Measurements from ENCODE around the gene CLHC1.
A peak's percentile ranks its signal among the peaks of the same experiment; 100 is the strongest.
"Not testable (repeated sequence)": the region's sequence is repeated elsewhere in the genome, so short reads cannot be mapped to it uniquely, and the experiment has no call there.

The CLHC1 gene

DNA sequence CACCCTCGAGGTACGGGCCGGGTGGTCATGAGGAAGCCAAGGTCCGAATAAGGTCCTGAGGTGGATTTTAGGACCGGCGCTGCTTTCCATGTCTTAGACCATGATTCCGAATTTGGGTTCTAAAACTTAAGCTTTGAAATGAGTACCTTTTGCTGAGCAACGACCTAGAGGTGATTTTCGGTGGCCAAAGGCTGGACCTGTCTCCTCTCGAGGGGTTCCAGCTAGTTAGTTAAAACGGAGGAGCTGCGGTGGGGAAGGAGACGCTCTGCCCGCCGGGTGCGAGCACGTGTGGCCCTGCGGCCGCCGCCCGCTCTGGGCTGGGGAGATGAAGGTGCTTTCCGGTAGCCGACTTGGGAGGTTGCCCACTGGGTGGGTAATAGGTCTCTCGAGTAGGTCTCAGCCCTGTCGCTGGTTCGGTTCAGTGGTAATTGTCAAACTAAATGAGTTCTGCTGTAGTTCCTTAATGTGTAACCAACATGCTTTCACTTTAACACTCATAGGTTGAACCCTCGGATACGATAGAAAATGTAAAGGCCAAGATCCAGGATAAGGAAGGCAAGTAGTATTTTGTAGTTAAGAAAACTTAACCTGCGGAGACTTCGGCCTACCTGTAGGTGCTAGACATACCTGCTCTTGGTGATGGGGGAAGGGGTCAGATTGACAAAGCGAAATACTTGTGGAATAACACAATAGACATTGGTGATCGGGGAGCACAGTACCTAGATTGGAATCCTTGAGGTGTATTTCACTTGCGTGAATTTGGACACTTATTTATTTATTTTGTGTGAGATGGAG is 967 bp upstream of the CLHC1 start:
- DNase-seq (ENCODE audit: low read depth in 3 of 3, low spot score in 1 of 3) = peak in 1 of 3 donors; percentile 34

DNA sequence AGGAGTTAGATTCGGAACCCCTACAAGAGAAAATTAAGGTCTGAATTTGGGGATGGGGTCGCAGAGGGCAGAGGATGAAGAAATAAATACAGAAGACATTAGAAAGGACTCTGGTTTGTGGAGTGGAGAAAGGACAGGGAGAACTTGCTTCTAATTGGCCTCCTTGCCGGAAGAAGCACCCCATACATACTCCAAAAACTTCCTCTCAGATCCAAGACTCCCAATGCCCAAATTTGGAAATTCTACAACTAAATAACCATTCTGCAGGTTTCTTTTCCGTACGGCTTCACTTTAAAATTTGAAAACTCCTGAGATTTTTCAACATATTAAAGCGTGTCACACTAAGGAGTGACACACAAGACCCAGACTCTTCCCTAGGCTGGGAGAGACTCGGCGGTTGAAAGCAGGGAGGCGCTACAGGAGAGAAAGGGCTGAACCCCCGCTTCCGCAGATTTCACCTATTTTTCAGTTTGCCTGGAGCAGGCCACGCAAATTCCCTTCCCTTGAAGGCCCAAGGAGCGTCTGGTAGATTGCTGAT is 478 bp downstream of the CLHC1 start:
- DNase-seq (ENCODE audit: low read depth in 3 of 3, low spot score in 1 of 3) = no peak

DNA sequence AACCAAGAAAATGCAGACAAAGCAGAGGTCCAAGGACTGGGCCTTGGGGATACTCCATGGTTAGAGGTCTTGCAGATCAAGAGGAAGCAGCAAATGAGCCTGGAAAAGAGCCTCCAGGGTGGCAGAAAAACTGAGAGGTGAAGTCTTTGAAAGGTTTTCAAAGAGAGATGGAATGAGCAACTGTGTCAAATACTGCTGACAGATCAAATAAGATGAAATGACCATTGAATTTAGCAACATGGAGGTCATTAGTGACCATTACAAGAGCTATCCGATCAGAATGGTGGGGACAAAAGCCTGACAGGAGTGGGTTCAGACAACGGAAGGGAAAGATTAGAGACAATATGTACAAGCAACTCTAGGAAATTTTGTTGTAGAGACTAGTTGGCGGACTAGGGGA is 1.5 kb downstream of the CLHC1 start:
- no peak for DNase-seq (ENCODE audit: low read depth in 3 of 3, low spot score in 1 of 3)

DNA sequence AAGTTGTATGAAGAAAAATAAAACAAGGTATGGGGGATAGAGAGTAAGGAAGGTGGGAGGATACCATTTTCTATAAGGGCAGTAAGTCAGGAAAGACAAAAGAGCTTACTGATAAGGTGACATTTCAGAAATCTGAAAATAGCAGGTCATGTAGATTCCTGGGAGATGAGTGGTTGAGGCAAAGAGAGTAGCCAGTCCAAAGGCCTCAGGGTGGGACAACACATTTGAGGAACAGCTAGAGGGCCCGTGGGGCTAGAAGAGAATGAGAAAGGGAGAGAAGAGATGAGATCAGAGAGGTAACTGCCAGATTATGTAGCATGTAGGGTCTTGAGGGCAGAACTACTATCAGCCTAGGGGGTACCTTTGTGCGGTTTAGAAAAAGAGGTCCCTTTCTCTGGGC is 2.9 kb downstream of the CLHC1 start:
- no peak for DNase-seq (ENCODE audit: low read depth in 3 of 3, low spot score in 1 of 3)

DNA sequence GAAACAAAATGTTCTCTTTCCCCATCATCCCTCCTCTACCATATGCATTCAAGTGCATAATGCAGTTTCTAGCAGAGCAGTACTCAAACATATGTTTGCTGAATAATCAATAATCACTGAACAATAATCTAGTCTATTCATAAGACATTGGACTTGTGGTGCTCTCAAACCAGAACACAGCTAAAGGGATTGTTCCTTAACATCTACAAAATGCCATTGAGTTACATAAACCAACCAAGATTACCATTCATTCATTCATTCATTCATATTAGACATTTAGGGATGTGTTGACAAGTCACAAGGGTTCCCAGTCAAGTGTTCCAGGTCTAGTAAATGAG is 3.9 kb downstream of the CLHC1 start:
- DNase-seq (ENCODE audit: low read depth in 3 of 3, low spot score in 1 of 3) = no peak

DNA sequence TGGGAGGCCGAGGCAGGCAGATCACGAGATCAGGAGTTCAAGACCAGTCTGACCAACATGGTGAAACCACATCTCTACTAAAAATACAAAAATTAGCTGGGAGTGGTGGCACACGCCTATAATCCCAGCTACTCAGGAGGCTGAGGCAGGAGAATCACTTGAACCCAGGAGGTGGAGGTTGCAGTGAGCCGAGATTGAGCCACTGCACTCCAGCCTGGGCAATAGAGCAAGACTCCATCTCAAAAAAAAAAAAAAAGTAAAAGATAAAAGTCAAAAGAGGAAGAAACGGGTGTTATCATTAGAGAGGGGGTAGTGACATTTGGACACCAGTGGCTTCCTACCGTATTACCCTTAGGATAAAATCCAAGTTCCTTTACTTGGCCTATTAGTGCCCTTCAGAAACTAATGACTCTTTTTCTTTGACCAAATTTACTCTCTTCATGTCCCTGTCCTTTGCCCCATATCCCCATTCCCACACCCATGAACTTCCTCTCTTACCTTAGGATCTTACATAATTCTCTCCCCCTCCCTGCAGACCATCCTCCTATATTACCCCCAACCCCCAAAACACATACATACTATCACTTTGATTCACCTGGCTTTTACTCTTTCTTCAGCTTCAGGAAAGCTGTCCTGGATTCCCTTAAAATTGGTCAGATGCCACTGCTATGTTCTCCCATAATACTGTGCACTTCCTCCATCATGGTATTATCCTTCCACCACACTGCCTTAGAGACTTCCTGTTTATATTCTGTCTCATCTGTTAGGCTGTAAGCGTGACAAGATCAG is 4.5 kb downstream of the CLHC1 start:
- not testable (repeated sequence) for DNase-seq (ENCODE audit: low read depth in 3 of 3, low spot score in 1 of 3)

DNA sequence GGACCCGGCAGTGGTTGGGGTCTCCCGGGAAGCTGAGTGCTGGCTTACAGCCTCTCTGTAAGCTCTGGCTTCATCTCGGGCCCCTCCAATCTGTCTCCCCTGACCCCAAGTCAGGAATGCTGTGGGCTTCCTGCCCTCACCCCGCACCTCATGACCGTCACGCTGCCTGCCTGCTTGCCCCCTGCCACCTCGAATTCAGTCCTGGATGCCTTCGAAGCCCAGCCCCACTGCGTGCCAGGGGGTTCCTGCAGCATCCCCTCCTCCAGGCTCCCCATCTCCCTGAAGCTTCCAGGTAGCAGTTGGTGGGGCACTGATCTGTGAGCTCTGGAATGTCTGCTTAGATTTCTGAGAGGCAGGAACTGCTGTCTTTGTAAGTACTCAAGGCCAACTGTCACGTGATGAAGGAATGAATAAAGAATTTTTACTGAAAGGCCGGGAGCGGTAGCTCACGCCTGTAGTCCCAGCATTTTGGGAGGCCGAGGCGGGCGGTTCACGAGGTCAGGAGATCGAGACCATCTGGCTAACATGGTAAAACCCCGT is 6.5 kb downstream of the CLHC1 start:
- DNase-seq (ENCODE audit: low read depth in 3 of 3, low spot score in 1 of 3) = no peak

DNA sequence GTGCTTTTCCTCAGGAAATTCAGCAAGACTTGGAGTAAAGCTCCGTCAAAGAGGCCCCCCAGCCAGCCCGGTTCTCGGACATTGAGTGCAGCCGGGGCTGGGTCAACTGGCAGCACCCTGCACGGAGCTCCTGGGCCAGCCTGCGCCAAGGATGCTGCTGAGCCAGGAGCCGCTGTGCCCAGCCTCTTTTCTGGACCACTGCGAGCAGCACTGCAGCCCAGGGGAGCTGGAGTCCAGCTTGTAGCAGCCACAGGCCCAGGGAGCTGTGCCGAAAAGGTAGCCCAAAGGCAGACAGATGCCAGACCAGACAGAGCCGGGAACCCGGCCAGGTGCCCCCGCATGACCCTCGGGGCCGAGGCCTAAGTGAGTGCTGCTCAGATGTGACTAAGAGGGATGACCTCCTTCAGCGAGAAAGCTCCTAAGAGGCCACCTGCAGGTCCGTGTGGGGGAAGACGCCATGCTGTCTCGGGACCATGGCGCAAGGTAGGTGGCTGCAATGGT is 7.3 kb downstream of the CLHC1 start:
- no peak for DNase-seq (ENCODE audit: low read depth in 3 of 3, low spot score in 1 of 3)

DNA sequence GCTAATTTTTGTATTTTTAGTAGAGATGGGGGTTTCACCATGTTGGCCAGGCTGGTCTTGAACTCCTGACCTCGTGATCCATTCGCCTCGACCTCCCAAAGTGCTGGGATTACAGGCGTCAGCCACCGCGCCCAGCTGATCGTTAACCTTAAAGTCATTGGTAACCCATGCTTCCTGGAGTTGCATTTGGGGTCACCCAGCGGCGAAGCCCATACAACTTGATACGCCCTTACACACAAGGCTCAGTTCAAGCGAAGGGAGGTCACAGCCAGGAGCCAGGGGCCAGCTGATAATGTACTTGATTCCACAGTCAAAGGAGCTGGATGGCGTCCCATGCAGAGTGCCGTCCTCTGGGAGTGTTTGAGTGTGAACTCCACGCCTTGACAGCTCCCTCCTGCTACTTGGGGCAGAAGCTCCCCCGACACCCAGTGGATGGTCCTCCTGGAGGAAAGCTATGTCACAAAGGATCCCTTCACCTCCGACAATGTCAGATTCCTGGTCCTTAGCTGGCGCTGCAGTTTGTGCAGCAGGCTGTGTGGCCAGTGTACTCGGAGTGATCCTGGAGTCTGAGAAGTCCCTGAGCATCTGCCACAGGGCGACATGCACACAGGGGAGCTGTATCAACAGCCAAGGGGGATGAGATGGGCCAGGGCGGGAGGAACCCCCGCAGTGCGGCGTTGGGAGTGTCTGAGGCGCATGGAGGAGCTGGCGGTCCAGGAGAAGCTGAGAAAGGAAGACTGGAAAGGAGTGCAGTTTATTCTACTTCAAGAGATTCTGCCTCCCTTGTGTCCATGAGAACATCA is 7.9 kb downstream of the CLHC1 start:
- no peak for DNase-seq (ENCODE audit: low read depth in 3 of 3, low spot score in 1 of 3)

GRCh38 chr2:55213822-55214221 is 18.3 kb downstream of the CLHC1 start:
- no peak for DNase-seq (ENCODE audit: low read depth in 3 of 3, low spot score in 1 of 3)

DNA sequence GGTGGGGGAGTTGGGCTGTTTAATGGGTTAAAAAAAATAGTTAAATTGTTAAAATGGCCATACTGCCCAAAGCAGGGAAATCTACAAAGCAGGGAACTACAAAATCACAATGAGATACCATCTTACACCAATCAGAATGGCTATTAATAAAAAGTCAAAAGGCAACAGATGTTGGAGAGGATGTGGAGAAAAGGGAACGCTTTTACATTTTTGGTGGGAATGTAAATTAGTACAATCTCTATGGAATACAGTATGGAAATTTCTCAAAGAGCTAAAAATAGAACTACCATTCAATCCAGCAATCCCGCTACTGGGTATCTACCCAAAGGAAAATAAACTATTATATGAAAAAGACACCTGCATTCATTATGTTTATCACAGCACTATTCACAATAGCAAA is 27.1 kb downstream of the CLHC1 start:
- no peak for DNase-seq (ENCODE audit: low read depth in 3 of 3, low spot score in 1 of 3)

DNA sequence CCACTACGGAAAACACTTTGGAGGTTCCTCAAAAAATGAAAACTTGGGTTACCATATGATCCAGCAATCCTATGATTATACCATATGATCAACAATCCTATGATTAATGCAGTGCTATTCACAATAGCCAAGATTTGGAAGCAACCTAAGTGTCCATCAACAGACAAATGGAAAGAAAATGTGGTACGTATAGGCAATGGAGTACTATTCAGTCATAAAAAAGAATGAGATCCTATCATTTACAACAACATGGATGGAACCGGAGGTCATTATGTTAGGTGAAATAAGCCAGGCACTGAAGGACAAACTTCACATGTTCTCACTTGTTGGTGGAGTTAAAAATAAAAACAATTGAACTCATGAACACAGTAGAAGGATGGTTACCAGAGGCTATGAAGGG is 27.6 kb downstream of the CLHC1 start:
- no peak for DNase-seq (ENCODE audit: low read depth in 3 of 3, low spot score in 1 of 3)

DNA sequence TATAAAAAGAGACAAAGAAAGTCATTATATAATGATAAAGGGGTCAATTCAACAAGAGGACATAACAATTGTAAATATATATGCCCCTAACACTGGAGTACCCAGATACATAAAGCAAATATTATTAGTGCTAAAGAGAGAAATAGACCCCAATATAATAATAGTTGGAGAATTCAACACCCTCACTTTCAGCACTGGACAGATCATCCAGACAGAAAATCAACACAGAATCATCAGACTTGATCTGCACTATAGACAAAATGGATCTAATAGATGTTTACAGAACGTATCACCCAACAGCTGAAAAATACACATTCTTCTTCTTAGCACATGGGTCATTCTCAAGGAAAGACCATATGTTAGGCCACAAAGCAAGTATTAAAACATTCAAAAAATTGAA is 31.7 kb downstream of the CLHC1 start:
- no peak for DNase-seq (ENCODE audit: low read depth in 3 of 3, low spot score in 1 of 3)

GRCh38 chr2:55196526-55196925 is 35.6 kb downstream of the CLHC1 start:
- no peak for DNase-seq (ENCODE audit: low read depth in 3 of 3, low spot score in 1 of 3)

- not testable (repeated sequence) for DNase-seq (ENCODE audit: low read depth in 3 of 3, low spot score in 1 of 3)
These were observed 40.2 kb downstream of the CLHC1 start for GRCh38 chr2:55191888-55192287.

- not testable (repeated sequence) for DNase-seq (ENCODE audit: low read depth in 3 of 3, low spot score in 1 of 3)
These were observed 45.3 kb downstream of the CLHC1 start for GRCh38 chr2:55186837-55187236.

- no peak for DNase-seq (ENCODE audit: low read depth in 3 of 3, low spot score in 1 of 3)
These were observed 51.7 kb downstream of the CLHC1 start for GRCh38 chr2:55180374-55180773.

- DNase-seq (ENCODE audit: low read depth in 3 of 3, low spot score in 1 of 3) = no peak
These were observed 56.0 kb downstream of the CLHC1 start for GRCh38 chr2:55176094-55176415.

DNA sequence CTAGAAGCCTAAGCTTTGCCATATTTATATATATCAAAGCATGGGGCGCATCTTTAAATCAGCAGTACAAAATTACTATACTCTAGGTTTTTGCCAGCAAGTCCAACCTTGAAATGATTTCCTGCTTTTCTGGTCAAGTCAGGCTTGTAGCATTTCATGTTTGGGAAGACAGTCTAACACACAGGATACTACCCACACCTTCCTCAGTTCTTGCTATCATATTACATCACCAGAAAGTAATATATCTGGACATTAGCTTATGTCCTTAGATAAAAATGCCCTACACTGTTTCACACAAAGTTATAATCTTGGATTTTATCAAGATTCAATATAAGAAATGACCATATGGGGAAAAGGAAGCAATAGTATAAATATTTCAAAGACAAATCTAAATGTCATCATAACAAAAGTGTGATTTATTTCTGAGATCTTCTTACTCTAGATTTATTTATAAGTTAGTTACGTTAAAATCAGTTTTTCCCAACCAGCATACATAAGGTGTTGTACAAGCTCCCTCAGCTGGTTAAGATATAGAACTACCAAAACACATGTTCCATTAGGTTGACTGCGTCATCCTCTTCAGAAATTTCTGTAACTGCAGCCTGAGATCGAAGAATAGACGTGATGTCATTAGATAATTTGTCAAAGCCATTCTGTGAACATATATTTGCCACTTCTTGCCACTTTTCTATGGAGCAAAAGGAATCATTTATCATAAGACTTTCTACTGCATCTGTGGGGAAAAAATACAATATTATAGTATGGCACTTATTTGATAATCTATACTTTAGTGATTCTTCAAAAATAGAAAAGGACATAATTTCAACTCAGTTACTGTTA is 56.6 kb downstream of the CLHC1 start:
- no peak for DNase-seq (ENCODE audit: low read depth in 3 of 3, low spot score in 1 of 3)

- no peak for DNase-seq (ENCODE audit: low read depth in 3 of 3, low spot score in 1 of 3)
These were observed 58.5 kb downstream of the CLHC1 start for GRCh38 chr2:55173438-55174054.

All from stimulated activated CD4-positive, alpha-beta T cell treated with anti-CD3 and anti-CD28 coated beads, TNF-alpha, amount 100 ng/mL, for 1 hour (primary cell).